GM21447 (cell line): ENCODE results near the gene RASGRP4.
"Not testable (repeated sequence)": the region's sequence is repeated elsewhere in the genome, so short reads cannot be mapped to it uniquely, and the experiment has no call there.

Experiments used
- ATAC-seq: cut with Tn5 transposase; IDR thresholded peaks from one replicate; pipeline ENCODE4 v1.9.1; 2021; ENCODE audit not compliant: unreplicated experiment

The RASGRP4 gene

DNA sequence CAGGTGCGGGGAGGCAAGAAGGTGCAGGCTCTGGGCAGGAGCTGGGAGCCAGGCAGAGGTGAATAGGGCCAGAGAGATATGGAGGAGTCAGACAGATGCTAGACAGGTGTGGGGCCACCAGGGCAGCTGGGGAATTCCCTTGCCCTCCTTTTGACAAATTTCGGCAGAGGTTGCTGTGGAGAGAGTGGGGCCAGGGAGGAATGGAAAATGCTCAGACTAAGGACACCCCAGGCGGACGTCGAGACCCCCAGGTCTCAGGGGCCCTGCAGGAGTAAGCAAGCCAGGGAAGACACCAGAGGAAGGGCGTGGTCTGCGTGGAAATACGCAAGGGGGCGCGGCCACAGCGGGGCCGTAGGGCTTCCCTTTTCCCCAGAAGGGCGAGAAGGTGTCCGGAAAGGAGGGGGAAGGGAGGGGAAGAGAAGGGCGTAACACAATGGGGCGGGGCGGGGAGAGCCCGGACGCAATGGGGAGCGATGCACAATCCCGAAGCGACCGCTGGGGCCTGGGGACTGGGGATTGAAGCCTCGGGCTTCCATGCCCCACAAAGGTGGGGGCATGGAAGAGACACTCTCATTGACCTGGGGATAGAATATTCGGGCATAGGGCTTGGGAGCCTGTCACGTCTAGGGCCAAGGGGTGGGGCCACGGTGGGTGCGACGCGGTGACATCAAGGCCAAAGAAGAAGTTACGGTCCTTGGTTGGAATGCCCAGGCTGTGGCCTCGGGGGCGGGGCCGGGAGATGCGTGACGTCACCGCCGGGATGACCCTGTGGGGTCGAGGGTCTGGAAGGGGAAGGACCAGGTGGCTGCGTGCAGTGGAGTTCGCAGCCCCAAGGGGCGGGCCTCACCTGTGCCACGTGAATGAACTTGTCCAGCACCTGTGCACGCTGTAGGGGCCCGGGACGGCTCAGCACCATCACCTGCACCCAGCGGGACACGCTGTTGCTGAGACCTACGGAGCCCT lies 8.2 kb downstream of the RASGRP4 start:
- no peak for ATAC-seq

DNA sequence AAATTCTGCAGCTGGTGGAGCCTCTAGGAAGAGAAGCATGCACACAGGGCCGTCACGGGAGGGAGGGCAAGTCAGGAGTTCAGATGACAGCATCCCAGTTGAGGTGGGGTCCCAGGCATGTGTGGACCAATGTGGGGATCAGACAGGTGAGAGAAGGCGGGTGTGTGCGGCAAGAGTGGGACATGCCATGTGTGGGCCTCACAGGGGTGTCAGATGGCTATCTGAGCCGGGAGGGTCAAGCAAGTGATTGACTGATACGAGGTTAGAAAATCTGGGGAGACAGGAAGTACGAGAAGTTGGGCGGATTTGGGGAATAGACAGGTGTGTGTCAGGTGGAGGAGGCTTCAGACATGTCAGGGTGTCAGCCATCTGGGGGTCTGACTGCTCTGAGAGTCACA lies 8.9 kb downstream of the RASGRP4 start:
- ATAC-seq = no peak

DNA sequence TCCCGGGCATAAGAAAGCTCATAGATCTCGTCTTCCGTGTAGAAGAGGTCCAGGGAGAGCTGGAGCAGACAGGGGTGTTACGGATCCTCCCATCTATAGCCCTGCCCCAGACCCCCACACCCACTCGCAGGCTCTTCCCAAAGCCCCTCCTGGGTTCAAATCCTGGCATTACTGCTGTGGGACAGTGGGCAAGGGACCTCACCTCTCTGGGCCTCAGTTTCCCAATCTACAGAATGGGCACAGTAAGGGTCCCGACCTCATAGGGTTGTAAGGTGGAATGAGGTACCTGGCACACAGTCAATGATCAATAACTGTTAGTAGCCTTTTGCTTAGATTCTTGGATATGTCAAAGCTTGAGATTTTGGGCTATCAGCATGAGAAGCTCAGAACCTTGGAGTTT lies 12.6 kb downstream of the RASGRP4 start:
- no peak for ATAC-seq

DNA sequence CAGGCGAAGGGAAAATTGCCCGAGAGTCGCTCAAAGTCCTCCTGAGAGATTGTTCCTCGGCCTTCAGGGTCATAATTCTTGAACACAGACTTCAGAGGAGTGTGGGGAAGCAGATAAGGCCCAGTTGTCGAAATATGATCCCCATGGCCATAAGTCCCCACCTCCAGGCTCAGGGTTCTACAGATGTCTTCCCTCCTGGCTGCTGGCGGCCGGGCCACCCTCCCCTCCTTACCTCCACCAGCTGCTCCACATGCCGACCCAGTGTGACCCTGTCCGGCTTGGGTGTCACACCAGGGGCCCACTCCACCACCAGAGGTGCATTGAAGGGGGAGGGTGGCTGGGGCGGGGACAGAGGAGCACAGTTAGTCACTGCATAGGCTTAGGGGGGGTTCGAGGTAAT lies 13.1 kb downstream of the RASGRP4 start:
- ATAC-seq = no peak

DNA sequence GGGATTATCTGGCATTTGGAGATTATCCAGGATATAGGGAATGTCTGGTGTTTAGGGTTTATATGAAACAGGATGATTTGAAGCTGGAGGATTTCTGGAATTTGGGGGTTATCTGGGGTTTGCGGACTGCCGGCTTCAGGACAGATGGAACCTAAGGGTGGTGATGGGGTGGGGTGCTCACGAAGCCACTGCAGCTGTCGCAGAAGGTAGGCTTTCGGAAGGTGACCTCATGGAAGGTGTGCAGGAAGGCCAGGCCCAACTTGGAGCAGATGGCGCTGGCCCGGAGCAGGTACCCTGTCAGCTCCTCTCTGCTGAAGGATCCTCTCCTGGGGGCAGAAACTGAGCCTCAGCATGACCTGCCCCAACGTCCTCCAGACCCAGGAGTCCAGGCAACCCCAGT lies 13.5 kb downstream of the RASGRP4 start:
- no peak for ATAC-seq

DNA sequence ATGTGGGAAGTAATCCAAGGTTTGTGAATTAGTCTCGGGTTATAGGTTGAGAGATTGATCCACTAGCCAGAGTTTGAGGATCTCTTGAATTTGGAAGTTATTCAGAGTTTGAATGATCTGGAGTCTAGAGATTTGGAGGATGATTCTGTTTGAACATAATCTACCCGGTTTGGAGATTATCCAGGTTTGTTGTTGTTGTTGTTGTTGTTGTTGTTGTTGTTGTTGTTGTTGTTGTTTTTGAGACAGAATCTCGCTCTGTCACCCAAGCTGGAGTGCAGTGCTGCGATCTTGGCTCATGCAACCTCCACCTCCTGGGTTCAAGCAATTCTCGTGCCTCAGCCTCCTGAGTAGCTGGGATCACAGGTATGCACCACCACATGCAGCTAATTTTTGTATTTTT lies 14.1 kb downstream of the RASGRP4 start:
- not testable (repeated sequence) for ATAC-seq

DNA sequence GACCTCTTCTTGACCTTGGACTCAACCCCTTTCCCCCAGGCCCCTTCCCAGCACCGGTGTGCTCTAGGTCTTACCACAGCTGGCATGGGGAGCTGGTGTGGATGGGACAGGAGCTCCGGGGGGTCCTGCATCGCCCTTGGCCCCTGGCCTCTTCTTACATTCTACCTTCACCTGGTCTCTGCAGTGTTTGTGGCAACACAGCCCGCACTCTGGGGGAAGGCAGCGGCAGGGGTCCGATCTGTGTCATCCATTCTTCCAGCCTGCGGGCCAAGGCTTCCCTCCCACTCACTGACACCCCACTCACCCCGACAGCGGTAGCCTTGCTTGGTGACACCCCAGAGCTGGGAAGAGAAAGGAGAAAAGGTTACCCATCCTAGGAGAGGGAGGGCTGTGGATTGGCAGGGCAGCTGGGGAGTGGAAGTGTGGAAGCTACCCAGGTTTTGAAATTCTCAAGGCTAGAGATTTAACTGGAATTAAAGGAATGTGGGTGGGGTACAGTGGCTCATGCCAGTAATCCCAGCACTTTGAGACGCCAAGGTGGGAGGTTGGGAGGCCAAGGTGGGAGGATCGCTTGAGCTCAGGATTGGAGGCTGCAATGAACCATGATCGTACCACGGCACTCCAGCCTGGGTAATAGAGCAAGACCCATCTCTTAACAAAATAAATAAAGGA lies 14.8 kb downstream of the RASGRP4 start:
- ATAC-seq = no peak

DNA sequence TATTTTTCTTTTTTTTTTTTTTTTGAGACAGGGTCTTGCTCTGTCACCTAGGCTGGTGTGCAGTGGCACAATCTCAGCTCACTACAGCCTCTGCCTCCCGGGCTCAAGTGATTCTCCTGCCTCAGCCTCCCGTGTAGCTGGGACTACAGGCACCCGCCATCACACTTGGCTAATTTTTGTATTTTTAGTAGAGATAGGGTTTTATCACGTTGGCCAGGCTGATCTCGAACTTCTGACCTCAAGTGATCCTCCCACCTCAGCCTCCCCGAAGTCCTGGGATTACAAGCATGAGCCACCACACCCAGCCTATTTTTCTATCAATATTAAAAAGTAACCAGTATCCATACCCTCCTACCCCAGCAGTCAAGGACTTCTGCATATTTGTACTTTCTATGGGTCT lies 15.6 kb downstream of the RASGRP4 start:
- ATAC-seq = not testable (repeated sequence)

DNA sequence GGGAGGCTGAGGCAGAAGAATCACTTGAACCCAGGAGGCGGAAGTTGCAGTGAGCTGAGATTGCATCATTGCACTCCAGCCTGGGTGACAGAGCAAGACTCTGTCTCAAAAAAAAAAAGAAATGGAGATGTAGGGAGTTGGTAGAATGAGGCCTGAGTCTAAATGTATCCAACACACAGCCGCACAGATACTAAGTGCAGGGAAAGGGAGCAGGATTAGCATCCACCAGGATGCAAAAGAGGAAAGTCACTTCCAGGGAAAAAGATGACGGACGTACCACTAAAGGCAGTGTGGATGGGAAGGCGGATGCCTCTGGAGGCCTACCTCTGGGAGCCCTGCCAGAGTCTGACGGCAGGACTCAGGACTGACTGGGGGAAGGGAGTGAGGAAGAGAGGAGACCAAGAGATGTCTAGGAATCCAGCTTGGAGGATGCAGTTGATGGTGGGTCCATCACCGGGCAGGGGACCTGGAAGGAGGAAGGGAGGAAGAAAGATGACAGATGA lies 16.3 kb downstream of the RASGRP4 start:
- ATAC-seq = no peak

DNA sequence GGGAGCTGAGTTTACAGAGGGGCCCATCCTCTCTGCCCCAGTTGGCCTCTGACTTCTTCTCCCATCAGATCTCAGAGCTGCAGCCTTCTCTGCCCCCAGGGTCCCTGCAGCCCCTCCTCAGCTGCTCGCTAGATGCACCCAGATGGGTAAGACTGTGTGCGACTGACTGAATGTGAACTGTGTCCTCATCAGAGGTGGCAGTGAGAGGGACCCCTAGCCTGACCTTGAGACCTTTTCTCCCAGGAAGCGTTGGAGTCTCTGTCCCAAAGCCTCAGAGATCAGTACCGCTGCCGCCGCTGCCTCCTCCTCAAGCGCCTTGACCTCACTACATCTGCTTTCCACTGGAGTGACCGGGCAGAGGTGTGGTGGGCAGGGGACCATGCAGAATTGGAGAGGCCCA lies 20.7 kb downstream of the RASGRP4 start:
- ATAC-seq = no peak

DNA sequence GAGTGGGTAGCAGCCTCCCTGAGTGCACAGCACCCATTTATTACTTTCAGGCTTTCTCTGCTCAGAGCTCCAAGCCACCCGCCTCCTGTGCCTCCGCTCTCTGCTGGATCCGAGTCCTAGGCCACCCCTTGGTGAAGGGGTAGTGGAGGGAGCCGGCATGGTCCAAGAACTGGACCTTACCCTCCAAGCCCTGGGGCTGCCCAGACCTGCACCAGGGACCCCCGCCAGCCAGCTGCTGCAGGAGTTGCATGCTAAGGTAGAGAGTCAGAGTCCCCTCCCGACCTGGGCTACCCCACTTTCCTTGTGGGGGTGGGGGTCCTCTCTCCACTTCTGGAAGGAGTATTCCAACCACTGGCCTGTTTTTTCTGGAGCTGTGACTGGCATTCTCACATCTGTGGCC lies 21.2 kb downstream of the RASGRP4 start:
- ATAC-seq = no peak

DNA sequence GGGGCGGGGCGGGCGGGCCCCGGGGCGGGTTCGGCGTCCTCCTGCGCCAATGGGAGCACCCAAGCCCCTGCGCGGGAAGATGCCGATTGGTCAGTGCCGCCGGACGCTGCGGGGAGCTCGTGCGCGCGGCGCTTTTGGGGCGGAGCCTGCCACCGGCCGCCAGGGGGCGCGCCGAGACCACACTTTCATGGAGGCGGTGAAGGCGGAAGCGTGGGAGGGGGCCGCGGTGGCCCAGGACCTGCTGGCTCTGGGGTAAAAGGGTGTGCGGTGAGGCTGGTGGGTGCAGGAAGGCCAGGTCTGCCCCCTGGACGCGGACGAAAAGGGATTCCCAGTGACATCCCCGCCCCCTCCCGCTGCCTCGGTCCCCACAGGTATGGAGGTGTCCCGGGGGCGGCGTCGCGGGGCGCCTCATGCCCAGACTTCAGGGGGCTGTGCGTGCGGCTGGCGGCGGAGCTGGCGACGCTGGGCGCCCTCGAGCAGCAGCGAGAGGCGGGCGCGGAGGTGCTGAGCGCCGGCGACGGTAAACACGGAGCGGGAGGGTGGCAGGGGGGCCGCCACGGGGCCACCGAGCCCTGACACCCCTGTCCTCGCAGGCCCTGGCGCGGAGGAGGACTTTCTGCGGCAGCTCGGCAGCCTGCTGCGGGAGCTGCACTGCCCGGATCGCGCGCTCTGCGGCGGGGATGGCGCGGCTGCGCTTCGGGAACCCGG lies 22.9 kb downstream of the RASGRP4 start, which contains the start of gene FAM98C:
FAM98C (plus strand) TSS at position 127 of the 708 bp plus-strand sequence; CDS start at position 188, 61 bp downstream.
- ATAC-seq = peak; percentile 86

DNA sequence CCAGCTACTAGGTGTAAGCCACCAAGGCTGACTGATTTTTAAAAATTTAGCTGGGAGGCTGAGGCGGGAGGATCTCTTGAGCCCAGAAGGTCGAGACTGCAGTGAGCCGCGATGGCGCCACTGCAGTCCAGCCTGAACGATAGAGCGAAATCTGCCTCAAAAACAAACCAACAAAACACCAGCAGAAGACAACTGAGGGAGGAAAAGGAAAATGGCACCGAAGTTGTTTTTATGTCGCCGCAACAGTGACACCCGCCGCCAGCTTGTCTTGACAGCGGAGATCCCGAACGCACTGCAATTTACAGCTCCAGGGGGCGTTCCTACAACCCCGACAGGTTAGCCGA lies 23.4 kb downstream of the RASGRP4 start:
- ATAC-seq = no peak

DNA sequence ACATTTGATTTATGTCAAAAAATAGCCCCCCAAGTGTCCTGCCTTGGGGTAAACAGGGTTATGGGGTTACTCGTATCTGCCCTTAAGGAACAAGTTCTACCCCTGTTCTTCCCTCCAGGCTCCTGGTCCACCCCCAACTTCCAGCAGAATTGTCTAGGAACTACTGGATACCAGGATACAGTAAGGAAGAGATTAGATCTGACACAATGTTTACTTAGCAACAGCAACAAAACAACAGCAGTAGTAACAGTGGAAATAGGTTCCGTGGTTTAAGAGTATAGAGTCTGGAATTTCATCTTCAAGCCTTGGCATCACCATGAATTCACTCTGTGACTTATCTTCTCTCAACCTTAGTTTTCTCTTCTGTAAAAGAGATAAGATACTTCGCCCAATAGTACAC lies 24.9 kb downstream of the RASGRP4 start:
- no peak for ATAC-seq

DNA sequence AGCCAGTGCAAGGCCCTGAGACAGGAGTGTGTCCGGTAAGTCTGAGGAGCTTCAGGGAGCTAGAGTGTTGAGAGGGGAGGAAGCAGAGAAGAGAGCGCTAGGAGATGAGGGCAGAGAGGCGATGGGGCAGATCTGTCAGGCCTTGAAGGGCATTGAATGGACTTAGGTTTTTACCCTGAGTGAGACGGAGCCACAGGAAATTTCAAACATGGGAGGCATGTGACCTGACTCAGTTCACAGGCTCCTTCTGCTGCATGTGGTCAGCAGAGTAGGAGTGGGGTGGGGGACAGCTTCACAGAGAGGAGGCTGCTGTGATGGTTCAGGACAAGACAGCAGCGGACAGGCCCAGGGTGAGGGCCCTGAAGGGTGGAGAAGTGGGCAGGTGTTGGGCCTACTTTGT lies 25.7 kb downstream of the RASGRP4 start:
- ATAC-seq = no peak

DNA sequence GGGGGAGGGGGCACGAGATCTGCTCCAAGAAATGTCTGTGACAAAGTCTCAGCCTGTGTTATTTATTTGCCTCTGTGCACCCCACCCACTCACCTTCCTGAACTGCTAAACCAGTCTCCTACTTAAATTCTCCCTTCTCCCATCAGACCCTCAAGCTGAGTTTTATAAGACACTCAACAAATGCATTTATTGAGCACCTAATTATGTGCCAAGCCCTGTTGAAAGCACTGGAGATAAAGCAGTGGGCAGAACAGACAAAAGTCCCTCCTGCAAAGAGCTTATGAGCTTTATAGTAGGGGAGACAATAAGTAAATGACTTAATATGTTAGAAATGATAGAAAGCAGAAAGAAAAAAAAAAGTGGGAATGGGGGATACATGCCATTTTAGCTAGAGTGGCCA lies 26.5 kb downstream of the RASGRP4 start:
- no peak for ATAC-seq

DNA sequence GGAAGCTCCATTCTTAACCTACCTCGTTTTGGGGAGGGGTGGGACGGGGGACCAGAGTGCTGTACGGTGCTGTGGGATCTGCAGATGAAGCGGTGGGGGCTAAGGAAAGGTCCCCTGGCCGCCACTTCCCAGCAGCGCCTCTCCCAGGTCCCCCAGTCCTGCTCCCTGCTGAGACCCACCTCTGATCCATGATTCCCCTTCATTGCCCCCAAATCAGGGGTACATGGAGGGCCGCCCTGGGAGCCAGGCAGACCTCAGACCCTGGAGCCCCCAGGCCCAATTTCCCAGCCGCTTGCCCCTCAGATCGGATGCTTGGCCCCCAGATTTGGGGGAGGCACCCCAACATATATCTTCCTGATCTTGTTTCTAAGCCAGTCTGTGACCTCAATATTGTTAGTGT lies 26.9 kb downstream of the RASGRP4 start:
- ATAC-seq = no peak

DNA sequence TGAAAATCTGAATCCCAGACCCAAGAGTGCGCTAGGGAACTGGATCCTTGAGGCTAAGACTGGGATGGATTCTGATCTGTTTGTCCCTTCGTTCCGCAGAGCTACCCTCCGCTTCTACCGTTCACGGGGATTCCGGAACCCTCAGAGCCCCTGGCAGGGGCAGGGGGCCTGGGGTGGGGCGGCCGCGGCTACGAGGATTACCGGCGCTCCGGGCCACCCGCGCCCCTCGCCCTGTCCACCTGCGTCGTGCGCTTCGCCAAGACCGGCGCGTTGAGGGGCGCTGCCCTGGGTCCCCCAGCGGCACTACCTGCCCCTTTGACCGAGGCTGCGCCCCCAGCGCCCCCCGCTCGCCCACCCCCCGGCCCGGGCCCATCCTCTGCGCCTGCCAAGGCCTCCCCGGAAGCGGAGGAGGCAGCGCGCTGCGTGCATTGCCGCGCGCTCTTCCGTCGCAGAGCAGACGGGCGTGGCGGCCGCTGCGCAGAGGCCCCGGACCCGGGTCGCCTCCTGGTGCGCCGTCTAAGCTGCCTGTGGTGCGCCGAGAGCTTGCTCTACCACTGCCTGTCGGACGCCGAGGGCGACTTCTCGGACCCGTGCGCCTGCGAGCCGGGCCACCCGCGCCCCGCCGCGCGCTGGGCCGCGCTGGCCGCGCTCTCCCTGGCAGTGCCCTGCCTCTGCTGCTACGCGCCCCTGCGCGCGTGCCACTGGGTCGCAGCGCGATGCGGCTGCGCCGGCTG lies 30.5 kb downstream of the RASGRP4 start:
- ATAC-seq = no peak

DNA sequence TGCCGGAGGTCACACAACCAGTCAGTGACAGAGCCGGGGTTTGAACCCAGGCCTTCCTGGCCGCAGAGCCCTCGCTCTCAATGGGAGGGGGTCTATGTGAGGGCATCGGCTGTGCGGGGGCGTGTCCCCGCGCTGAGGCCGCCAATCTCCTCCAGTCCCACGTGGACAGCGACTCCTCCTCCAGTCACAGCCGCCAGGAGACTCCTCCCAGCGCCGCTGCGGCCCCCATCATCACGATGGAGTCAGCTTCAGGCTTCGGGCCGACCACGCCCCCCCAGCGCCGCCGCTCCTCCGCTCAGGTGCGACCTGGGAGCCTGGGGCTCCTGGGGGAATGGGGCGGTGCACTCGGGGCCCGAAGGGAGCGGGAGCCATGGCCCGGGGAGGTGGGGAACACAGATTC lies 31.5 kb downstream of the RASGRP4 start:
- ATAC-seq = no peak

DNA sequence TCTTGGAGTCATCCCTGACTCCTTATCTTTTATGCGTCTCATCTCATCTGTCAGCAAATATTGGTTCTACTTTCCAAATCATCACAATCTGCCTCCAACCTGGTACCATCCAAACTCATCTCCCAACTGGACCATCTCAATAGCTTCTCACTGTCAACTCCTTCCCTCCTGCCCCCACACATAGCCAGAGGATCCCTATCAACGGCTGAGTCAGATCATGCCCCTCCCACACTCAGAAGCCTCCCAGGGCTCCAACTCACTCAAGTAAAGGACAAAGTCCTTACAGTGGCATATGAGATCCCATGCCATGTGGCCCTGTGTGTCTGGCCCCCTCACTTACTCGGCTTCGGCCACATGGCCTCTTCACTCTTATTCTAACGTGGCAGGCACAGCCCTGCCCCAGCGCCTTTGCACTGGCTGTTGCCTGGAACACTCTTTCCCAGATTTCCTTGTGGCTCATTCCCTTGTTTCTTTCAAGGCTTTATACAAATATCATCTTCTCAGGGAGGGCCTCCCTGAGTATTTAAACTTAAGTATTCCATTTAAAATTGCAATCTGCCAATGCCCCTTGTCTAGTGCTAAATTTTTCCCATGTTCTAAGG lies 33.2 kb downstream of the RASGRP4 start:
- no peak for ATAC-seq
